HG03342 (cell line): ENCODE data around the gene GSTM1.

ENCODE experiments used
- ATAC-seq: cut with Tn5 transposase; IDR thresholded peaks from one replicate; pipeline ENCODE4 v1.9.1; 2021; ENCODE audit warnings: mild to moderate bottlenecking, moderate library complexity; ENCODE audit not compliant: unreplicated experiment

GSTM1 gene

DNA sequence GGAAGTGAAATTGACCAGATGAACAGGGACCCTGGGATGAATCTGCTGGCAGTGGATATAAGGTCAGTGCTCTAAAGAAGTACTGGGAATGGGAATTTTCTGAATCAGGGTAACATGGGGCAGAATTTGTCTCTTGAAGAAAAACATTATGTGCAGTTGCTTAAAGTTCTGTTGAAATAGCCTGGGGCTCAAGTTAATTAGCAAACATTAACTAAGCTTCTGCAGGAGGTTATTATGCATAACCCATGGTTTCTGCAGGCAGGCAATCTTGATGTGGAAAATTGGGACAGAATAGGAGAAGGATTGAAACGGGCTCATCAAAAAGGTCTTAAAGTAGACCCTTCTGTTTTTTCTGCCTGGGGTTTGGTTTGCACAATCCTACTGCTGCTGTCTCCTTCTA, 38.4 kb downstream of the GSTM1 start:
- ATAC-seq = no peak

DNA sequence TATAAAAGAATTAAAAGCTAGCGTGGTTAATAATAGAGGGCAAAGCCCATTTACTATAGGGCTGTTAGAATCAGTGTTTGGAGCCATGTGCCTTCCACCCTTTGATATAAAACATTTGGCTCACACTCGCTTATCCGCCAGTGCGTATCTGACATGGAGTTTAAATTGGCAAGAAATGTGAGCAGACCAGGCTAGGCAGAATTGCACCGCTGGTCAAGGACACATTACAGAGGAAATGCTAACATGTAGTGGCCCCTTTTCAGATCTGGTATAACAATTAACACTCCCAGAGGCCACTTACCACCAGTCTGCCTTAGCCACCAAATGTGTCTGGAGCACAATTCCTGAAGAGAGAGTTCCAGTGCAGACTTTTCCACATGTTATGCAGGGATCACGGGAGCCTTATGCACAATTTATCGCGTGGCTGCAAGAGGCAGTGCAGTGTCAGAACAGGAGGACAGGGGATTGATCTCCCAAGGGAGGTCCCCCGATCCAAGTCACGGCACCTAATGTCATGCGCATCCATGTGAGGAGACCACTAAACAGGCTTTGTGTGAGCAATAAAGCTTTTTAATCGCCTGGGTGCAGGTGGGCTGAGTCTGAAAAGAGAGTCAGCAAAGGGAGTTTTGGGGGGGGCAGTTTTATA, 39.2 kb downstream of the GSTM1 start:
- no peak for ATAC-seq

DNA sequence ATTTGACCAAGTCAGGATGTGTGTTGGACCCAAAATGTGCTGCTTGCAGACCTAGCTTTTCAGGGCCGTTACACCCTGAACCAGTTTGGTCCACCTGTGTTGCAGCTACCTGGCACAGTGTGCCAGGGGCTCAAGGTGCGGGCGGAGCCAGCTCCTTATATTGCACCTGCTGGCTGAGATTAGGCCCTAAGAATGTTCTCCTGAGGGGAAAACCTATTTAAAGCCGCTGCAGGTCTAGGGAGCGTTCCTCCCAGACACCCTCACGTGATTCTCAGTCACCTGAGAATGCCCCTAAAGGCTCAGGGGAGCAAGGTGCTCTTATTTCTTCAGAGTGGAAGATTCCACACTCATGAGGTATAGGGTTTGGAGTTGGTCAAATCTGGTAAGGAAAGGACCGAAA, 41.3 kb downstream of the GSTM1 start:
- ATAC-seq = no peak

DNA sequence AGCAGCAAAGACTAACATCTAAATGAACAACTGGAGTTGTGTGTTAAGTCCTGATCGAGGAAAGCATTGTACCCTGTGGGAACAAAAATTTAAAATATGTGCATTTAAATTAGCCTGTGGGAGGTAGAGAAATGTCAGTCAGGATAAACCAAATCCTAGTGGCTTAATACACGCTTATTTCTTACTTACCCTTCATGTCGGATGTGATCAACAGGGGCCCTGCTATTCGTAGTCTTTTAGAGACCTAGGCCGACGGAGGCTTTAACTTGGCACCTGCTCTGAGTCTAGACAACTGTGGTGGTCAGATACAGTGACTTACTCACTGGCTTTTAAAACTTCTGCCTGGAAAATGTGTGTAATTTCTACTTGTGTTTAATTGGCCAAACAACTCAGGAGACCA, 43.0 kb downstream of the GSTM1 start:
- no peak for ATAC-seq

DNA sequence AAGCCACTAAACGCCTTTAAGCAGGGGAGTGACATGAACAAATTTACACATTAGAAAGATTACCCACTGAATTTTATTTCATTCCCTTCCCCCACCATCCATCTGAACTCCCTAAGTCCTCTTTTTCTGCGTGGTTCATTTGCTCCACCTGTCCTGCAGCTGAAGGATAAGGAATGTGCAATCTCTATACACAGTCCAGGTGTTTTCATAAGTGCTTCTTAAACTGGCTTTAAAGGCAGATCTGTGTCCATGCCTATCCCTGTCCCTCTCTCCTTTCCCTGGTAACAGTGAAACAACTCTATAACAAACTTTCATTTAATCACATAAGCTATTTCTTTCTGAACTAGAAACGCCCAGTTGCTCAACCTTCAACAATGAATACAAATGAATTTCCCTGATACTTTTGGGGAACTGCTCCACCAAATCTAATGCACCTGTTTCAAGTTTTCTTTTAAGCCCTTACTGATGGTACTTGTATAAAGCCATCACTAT, 44.8 kb downstream of the GSTM1 start:
- no peak for ATAC-seq

DNA sequence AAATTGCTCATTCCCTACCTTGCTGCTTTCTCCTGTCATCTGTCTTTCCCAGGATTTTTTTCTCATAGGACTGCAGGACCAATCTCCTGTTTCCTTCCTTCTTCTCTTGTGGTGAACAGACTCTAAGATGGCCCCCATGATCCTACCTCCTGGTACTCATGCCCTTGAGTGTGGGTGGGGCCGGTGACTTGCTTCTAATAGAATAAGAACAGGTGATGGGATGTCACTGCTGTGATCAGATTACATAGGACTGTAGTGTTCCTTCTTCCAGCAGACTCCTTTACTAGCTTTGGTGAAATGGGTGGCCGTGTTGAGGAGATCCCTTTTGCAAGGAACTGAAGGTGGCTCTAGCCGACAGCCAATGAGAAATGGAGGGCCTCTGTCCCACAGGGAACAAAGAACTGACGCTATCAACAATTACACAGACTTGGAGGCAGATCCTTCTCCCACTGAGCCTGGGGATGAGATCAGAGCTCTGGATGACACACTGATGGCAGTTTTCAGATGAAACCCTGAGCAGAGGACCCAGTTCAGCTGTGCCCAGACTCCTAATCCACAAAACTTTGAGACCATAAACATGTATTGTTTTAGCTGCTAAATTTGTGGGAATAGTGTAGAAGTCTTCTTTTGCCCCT, 45.7 kb downstream of the GSTM1 start:
- ATAC-seq = no peak

DNA sequence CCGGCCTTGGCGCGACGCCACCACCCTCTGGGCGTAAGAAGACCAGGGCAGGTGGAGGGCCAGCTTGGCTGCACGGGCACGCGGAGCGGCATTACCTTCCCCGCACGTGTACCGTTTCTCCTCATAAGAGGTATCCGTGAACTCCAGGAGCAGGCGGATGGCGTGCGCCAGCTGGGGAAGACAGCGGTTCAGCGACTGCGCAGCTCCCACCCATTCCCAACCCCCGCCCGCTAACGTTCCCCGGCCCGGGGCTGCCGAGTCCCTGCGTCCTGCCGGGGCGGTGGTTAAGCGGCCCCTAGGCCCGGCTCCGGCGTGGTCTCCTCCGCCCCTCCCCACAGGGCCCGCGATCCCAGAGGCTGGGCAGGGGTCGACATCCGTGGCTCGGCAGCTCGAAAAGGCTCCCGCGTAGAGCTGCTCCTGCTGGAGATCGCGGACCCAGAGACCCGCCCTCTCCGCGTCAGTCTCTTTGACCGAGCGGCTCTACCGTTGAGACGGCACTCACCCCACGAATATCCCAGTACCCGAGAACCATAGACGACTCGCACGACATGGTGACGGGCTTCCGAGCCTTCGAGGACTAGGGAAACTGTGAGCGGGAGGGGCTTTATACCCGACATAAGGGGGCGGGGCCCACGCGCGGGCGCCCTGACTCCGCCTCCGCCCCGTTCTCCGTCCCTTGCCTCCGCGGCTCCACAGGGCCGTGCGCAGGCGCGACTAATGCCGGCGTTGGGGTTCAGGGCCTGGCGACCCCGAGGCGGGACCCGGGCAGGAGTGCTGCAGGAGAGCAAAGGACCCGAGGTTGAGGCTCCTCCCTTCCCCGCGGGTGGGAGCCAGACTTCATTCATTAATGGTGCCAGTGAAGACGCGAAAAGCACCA, 52.4 kb downstream of the GSTM1 start:
- peak; percentile 82 for ATAC-seq

DNA sequence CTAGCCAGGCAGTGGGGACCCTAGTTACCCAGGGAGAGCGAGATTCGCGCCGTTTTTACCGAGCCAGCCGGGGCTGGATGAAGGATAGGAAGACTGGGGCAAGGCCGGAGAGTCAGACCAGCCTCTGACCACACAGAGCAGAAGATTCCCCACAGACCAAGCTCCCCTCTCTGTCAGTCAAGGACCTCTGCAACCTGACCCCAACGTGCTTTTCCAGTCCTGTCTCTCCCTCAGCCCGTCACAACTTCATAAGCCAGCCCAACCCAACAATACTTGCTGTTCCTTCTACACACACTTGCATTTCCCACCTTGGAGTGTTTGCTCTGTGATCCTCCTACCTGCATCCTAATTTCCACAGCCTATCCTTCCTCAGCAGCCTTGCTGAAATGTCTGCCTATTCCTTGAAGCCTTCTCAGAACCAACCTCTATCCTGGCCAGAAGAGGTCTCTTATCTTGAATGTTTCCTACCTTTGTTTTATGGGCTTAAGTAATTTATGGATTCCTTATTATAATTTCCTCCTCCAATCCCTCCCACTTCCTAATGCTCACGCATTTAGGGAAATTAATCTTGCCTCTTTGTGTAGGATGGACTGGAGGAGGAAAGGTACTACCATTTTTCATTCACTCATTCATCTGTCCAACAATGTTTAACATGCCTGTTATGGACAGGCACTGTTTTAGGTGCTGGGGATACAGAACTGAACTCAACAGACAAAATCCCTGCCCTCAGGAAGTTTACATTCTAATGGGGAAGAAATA, 53.2 kb downstream of the GSTM1 start, which contains the start of gene GSTM3:
GSTM3 (minus strand) TSS at position 424 of the 759 bp plus-strand sequence. CDS start 751 bp downstream, outside the sequence.
- no peak for ATAC-seq
